CD4-positive, alpha-beta T cell treated with Interleukin-12 subunit alpha and Interleukin-12 subunit beta, for 1 hour (primary cell): ENCODE data around the gene MRPL41.
A peak's percentile ranks its signal among the peaks of the same experiment; 100 is the strongest.
"Not testable (repeated sequence)": the region's sequence is repeated elsewhere in the genome, so short reads cannot be mapped to it uniquely, and the experiment has no call there.

Experiments
- DNase-seq: peaks from one replicate; pipeline ENCODE4 v3.0.0-alpha.2; 2020

MRPL41 gene

DNA sequence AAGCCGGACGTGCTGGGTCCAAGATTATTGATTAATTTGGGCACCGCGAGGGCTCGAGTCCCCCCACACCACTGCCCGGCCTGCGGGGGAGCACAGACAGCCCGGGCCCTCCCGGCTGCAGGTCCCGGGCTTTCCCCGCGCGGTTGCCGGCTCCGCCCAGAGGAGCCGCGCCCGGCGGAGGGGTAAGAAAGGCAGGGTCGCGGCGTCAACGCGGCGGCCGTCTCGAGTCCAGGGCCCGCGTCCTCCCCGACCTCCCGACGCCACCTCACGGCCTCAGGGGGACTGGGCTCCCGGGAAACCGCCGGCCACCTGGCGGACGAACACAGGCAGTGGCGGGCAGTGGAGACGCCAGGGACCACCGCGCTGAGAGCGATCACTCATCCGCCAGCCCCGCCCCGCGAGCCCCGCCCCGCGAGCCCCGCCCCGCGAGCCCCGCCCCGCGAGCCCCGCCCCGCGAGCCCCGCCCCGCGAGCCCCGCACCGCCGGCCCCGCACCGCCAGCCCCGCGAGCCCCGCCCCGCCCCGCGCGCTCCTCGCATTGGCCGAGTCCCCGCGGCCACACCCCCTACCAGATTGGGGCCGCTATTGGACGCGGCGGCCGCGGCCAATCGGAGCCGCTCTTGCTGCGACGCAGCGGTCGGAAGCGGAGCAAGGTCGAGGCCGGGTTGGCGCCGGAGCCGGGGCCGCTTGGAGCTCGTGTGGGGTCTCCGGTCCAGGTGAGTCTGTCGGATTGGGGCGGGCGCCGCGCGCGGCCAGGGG lies at the start of gene MRPL41:
Gene MRPL41 (plus strand): TSS at position 616 of the 758 bp plus-strand sequence. CDS start 203 bp downstream, outside the sequence.
- DNase-seq = peak; percentile 92

DNA sequence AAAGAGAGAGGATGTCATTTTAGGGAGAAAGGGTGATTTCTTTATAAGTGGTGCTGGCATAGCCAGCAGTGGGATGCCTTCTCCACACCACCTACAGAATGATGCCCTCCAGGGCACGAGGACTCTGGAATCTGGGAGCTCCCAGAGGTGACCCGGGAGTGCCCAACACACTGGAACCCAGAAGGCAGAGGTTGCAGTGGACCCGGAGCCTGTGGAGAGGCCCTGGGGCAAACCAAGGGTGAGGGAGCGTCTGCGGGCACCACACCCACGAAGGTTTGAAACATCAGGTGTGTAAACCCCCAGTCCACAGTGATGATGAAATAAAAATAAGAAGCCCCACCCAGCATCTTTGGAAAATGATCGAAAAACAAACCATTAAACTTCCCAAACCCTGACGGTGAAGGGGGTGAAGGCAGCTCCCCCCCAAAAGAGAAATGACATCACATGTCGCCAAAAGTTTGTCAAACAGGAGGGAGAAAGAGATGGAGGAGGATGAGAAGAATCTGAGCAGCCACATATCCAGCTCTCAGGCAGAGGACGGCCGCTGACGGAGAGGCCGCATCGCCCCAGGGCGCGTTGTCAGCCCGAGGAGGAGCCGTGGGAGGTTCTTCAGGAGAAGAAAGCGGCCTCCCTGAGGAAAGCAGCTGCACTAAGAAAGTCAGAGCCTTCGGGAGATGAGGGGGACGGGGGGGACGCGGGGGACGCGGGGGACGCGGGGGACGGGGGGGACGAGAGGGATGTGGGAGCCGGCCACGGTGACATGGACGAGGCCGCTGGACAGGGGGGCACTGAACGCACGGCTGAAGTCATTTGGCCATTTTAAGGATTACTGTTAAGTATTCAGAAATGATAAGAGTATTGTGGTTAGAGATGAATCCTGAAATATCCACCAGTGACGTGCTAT lies 49.4 kb upstream of the MRPL41 start:
- DNase-seq = no peak

DNA sequence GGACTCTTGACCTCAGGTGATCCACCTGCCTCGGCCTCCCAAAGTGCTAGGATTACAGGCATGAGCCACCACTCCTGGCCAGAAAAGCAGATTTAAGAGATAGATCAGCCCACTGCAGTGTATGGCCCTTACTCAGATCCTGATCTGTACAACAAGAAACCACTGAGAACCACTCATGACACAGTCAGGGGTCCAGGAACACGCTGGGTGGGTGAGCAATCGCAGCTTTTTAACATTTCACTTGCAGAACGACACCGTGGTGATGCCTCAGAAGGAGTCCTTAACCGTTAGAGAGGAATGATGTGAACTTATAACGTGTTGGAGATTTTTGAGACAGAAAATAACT lies 47.3 kb upstream of the MRPL41 start:
- no peak for DNase-seq

DNA sequence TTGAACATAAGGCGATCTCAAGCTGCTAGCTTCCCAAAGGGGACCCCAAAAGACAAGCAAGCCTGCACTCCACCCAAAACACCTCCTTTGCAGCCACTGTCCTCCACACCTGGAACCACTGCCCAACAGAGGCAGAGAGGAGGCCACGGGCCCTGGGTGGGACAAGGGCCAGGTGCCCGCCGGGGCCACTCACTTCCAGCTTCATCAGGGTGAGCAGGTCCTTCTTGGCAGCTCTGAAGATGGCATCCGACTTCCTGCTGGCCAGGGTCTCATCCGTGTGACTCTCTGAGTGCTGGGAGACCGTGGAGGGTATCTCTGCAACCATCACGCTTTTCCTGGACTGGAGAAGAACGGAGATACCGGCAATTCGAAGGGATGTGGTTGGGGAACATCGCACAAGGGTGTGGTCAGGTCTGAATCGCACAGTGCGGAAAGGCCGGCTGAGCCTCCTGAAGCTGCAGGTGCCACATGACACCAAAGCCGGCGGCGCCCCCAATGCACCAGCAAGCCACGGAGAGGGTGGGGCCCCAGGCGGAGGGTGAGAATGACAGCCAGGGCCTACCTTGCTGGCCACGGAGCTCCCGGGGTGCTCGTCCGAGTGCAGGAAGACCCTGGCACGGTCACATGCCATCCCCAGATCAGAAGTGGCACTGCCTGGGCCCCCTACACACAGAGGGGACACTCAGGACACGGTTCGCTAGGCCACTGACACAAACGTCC lies 46.1 kb upstream of the MRPL41 start:
- no peak for DNase-seq

DNA sequence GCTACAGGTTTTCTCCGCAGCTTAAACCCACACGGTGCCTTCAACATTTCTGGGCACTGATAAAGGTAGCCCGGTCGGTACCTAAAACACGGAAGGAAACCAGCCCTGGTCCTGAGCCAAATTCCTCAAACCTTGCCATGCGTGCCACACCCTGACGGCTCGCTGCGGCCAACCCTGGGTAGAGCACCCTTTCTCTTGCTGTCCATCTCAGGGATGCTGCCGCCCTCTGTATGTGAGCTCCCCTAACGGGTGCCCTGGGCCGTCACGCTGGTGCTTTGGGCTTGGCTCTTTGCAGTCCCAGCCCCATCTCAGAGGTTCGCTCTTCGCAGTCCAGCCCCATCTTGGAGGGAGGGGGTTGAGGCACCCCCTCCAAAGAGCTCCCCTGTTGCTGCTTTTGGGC lies 45.4 kb upstream of the MRPL41 start:
- DNase-seq = no peak

DNA sequence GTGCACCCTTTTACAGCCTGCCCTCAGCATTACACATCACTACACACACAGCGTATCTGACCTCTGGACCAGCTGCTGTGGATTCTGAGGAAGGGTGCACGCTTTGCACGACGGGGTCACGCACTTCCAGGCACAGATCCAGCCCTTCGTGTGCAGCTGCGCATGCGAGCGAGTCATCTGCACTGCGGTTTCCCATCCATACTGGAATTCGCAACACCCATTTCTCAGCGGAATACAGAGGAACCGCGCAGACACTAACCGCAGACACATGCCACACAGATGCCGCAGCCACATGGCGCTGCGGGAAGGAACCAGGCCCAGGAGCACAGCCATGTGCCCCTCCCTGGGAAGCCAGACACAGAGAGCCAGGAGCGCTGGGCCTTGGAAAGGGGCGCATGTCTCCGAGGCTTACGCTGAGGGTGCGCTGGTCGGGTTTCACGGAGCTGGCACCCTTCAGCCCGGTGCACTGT lies 44.9 kb upstream of the MRPL41 start:
- DNase-seq = no peak

DNA sequence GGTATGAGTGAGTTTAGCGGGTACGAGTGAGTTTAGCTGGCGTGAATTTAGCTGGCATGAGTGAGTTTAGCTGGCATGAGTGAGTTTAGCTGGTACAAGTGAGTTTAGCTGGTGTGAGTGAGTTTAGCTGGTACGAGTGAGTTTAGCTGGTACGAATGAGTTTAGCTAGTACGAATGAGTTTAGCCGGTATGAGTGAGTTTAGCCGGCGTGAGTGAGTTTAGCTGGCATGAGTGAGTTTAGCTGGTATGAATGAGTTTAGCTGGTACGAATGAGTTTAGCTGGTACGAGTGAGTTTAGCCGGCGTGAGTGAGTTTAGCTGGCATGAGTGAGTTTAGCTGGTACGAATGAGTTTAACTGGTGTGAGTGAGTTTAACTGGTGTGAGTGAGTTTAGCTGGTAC lies 42.5 kb upstream of the MRPL41 start:
- no peak for DNase-seq

DNA sequence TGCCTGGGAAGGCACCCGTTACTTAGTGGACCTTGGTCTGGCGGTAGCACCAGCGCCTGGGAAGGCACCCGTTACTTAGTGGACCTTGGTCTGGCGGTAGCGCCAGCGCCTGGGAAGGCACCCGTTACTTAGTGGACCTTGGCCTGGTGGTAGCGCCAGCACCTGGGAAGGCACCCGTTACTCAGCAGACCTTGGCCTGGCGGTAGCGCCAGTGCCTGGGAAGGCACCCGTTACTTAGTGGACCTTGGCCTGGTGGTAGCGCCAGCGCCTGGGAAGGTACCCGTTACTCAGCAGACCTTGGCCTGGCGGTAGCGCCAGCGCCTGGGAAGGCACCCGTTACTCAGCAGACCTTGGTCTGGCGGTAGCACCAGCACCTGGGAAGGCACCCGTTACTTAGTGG lies 40.6 kb upstream of the MRPL41 start:
- not testable (repeated sequence) for DNase-seq

DNA sequence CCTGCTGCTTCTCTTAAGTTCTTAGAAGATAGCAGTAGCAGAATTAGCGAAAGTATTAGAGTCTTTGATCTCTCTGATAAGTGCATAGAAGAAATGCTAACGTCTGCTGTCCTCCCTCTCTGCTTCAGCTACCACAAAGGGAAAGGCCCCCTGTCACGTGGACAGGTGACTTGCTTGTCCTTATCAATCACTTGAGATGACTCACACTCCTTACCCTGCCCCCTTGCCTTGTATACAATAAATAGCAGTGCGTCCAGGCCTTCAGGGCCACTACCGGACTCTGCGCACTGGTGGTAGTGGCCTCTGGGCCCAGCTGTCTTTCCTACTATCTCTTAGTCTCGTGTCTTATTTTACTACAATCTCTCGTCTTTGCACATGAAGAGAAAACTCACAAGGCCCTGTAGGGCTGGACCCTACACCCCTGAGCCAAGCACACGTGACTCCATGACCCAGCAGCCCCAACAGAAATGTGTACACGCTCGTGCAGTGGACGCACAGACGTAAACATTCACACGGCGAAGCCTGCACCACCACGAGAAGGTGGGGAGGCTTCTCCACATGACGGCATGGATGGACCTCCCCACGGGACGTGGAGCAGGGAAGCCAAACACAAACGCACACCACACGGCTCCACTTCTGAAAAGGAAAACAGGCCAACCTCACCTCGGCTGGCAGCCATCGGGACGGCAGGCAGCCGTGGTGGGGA lies 39.8 kb upstream of the MRPL41 start:
- no peak for DNase-seq

DNA sequence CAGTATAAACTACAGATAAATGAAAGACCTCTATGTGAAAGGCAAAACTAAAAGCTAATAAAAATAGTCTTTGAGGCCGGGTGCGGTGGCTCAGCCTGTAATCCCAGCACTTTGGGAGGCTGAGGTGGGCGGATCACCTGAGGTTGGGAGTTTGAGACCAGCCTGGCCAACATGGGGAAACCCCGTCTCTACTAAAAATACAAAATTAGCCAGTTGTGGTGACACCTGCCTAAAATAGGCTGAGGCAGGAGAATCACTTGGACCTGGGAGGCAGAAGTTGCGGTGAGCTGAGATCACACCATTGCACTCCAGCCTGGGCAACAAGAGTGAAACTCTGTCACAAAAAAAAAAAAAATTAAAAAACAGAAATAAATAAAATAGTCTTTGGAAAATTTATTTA lies 38.5 kb upstream of the MRPL41 start:
- not testable (repeated sequence) for DNase-seq

DNA sequence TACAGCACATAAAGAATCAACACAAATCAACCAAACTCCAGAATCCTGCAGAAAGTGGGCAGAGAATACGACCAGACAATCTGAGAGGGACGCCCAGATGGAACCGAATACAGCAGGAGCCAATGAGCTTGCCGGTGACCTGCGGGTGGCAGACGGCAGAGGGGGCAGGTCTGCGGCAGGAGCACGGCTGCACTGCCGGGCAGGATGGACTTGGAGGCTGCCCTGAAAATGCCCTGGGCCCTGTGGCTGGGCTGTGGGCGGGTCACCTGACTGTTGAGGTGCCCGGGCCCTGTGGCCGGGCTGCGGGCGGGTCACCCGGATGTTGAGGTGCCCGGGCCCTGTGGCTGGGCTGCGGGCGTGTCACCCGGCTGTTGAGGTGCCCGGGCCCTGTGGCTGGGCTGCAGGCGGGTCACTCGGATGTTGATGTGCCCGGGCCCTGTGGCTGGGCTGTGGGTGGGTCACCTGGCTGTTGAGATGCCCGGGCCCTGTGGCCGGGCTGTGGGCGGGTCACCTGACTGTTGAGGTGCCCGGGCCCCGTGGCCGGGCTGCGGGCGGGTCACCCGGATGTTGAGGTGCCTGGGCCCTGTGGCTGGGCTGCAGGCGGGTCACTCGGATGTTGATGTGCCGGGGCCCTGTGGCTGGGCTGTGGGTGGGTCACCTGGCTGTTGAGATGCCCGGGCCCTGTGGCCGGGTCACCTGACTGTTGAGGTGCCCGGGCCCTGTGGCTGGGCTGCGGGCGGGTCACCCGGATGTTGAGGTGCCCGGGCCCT lies 37.7 kb upstream of the MRPL41 start:
- DNase-seq = not testable (repeated sequence)

DNA sequence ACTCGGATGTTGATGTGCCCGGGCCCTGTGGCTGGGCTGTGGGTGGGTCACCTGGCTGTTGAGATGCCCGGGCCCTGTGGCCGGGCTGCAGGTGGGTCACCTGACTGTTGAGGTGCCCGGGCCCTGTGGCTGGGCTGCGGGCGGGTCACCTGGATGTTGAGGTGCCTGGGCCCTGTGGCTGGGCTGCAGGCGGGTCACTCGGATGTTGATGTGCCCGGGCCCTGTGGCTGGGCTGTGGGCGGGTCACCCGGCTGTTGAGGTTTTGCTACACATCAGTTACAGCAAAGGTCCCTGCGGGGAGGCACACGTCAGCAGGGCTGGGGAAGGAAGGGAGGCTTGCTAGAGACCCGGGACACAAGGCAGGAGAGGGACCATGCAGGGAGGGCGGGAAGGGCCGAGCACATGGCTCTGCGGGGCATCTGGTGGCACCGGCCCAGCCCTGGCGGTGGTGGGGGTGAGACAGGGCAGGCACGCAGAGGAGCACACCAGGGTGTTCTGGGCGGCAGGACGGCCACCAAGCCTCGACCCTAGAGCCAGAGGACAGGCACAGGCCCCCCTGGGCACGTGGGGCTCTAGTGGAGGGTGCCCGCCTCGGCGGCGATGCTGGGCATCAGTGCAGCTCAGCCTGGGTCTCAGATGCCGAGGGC lies 36.9 kb upstream of the MRPL41 start:
- no peak for DNase-seq

DNA sequence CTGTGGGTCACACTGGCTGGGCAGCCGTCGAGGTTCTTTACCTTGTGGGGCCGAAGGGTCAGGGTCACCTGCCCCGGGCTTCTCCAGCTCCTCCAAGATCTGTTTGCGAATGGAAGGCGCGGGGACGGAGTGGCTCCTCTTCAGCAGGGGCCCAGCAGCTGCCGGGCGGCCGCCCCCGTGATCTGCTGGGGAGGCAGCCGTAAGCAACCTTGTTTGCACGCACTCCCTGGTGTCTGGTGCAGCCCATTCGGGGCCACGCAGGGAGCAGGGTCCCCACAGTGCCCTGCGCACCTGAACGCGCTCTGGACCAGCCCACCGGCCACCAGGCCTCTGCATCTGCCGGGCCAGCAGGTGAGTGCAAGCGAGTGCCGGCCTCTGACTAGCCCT lies 36.3 kb upstream of the MRPL41 start:
- no peak for DNase-seq

DNA sequence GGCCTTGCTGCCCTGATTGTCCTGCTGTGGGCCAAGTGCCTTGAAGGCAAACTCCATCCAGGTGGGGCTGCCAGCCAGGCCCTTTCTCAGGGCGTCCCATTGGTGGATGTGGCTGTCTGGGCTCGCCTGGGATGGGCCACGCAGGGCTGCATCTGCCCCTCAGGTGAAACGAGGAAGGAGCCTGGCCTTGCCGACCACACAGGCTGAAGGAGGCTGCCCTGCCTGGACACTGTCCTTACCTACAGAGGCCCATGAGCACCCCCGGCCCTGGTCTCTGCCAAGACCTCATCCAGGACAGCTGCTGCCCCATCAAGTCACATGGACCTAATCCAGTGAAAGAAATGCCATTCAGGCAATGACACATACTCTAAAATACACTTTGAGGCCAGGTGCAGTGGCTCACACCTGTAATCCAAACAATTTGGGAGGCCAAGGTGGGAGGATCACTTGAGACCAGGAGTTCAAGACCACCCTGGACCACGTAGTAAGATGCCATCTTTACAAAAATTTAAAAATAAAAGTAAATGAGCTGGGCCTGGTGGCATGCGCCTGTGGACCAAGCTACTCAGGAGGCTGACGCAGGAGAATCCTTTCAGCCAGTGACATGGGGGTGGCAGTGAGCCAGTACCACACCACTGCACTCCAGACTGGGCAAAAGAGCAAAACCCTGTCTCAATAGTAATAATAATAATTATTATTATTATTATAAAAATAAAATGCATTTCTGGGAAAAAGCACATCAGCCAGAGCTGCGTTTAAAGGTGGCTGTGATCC lies 35.3 kb upstream of the MRPL41 start:
- DNase-seq = no peak

DNA sequence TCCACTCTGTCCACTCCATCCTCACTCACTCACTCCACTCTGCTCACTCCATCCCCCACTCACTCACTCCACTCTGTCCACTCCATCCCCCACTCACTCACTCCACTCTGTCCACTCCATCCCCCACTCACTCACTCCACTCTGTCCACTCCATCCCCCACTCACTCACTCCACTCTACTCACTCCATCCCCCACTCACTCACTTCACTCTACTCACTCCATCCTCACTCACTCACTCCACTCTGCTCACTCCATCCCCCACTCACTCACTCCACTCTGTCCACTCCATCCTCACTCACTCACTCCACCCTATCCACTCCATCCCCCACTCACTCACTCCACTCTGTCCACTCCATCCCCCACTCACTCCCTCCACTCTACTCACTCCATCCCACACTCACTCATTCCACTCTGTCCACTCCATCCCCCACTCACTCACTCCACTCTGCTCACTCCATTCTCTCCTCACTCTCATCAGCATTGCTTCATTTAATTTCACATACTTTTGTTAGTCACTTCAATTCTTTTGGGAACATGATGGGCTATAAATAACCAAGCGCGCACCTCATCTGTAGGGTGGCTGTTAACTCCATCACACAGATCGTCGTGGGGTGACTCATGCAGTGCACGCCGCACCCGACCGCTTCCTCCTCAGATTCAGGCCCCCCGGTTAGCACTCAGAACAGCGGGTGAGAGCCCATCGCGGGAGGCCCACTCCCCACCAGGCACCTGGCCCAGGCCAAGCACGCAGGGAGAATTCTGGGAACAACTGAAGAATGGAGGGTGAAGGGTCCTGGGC lies 32.8 kb upstream of the MRPL41 start:
- DNase-seq = not testable (repeated sequence)

DNA sequence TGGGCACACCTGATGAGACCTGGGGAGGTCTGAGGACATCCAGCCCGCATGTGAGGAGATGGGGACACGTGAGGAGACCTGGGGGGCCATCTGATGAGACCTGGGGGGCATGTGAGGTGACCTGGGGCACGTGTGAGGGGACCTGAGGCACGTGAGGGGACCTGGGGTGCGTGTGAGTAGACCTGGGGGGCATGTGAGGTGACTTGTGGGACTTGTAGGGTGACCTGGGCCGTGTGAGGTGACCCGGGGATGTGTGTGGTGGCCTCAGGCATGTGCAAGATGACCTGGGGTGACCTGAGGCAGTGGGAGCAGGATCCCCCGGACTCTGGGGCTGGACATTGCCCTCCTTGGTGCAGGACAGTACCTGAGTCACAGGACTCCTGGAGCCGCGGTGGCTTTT lies 32.1 kb upstream of the MRPL41 start:
- no peak for DNase-seq

DNA sequence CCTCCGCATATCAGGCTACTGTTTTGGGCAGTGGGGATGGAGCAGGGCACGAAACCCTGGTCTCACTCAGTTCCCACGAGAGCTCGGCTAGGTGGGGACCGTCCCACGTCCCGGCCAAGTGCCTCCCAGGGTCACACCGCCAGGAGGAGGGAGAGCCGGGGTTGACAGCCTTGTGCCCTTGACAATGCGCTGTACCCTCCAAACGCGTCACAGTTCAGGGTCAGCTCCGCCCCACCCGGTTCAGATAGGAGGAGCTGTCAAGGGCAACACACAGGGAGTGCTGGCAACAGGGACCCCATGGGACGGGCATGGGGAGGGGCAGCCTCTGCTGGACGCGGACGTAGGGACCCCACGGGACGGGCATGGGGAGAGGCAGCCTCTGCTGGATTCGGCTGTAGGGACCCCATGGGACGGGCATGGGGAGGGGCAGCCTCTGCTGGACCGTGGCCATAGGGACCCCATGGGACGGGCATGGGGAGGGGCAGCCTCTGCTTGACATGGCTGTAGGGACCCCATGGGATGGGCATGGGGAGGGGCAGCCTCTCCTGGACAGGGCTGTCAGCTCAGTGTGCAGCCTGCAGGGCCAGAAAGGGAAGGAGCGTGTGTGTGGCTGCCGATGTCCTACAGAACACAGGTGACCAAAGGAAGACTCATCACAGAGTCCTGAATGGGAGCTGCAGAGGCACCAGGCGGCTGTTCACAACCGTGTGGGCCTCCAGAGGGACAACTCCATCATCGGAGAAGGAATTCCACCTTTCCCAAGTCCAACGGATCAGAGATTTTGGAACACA lies 30.9 kb upstream of the MRPL41 start:
- no peak for DNase-seq

DNA sequence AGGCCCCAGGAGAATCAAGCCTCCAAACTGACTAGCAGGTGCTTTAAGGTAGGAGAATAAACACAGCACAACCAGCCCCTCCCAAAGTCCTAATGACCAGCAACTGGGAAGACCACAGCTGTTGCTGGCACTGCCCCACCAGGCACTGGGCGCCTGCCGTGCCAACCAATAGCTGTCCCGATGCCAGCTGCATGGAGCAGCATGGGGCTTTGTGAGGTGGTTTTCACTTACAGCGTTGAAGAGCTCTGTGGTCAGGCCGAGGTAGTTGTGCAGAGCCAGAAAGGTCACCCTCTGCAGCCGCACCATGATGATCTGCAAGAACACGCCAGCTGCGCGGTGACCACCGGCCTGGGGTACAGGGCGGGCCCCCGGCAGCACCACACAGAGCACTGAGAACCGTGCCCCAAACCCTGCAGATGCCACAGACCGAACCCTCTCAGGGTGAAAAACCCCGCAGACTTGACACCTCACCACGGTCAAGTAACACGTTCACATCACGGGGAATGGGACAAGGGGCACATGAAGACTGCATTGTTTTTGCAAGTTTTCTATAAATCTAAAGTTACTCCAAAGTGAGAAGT lies 30.2 kb upstream of the MRPL41 start:
- DNase-seq = no peak
